IPS DF 6.9 (cell line): ENCODE data around the gene EFNA3.

Experiments used
- DNase-seq: peaks from one replicate; pipeline ENCODE4 v3.0.0-alpha.2; 2013; ENCODE audit warnings: low read depth, low spot score
- H3K27ac ChIP-seq: one replicate; pipeline ENCODE4 v1.5.1; 2013; ENCODE audit warnings: low read length, control low read depth
- H3K27me3 ChIP-seq: 2 replicates; pipeline ENCODE4 v1.6.1; 2013; ENCODE audit warnings: mild to moderate bottlenecking, low read length; ENCODE audit not compliant: control insufficient read depth, insufficient read depth
- H3K36me3 ChIP-seq: 2 replicates; pipeline ENCODE4 v1.6.1; 2013; ENCODE audit warnings: low read length; ENCODE audit not compliant: control insufficient read depth, insufficient read depth
- H3K4me1 ChIP-seq: 2 replicates; pipeline ENCODE4 v1.6.1; 2013; ENCODE audit warnings: low read length; ENCODE audit not compliant: control insufficient read depth, insufficient read depth
- H3K4me3 ChIP-seq: 2 replicates; pipeline ENCODE4 v1.5.1; 2013; ENCODE audit warnings: mild to moderate bottlenecking, low read length
- H3K9me3 ChIP-seq: 2 replicates; pipeline ENCODE4 v1.6.1; 2013; ENCODE audit warnings: low read length, inconsistent platforms; ENCODE audit not compliant: control insufficient read depth, insufficient read depth
- WGBS: extraction: QIAGEN DNeasy Blood & Tissue Kit; methylation state at CpG from one replicate; pipeline ENCODE4 v1.1.7; 2013; ENCODE audit warnings: mixed read lengths, missing lambda C conversion rate; ENCODE audit not compliant: insufficient read length, insufficient coverage; 5-methylcytosine and 5-hydroxymethylcytosine counted together

The EFNA3 gene

GRCh38 chr1:155133799-155134281 lies 55.2 kb downstream of the EFNA3 start:
- Histone ChIP-seq H3K27me3 (no peaks in the 10 kb centered on the region), H3K36me3 (no peaks in the 10 kb centered on the region), H3K4me1 (peaks cover 14% of the 10 kb centered on the region), H3K9me3 (no peaks in the 10 kb centered on the region), H3K27ac (no peak overlapping the region), H3K4me3 (no peak overlapping the region)
- no CpG with 5 or more reads among the region's 7 CpGs for WGBS
- DNase-seq, result no peak

GRCh38 chr1:155134322-155134721 lies 55.7 kb downstream of the EFNA3 start:
- H3K4me1 ChIP-seq, result peaks cover 9% of the 10 kb centered on the region

GRCh38 chr1:155134880-155135414 lies 56.3 kb downstream of the EFNA3 start:
- Histone ChIP-seq H3K36me3 (no peaks in the 10 kb centered on the region), H3K4me1 (peaks cover 5% of the 10 kb centered on the region), H3K9me3 (no peaks in the 10 kb centered on the region), H3K27ac (no peak overlapping the region), H3K27me3 (no peaks in the 10 kb centered on the region), H3K4me3 (peak overlapping the region; percentile 54; the same call in 1 of the 2 replicates)
- WGBS, result no CpG with 5 or more reads among the region's 18 CpGs
- no peak for DNase-seq

More at GRCh38 chr1:155134322-155134721, 55.7 kb downstream of the EFNA3 start:
- H3K4me3 ChIP-seq, result no peak overlapping the region
- no peak overlapping the region for H3K27ac ChIP-seq
- WGBS, result no CpG with 5 or more reads among the region's 1 CpG
- DNase-seq, result no peak
- no peaks in the 10 kb centered on the region for H3K36me3 ChIP-seq
- no peaks in the 10 kb centered on the region for H3K9me3 ChIP-seq
- no peaks in the 10 kb centered on the region for H3K27me3 ChIP-seq

GRCh38 chr1:155135415-155136028 lies 56.9 kb downstream of the EFNA3 start, which contains the start of gene SLC50A1:
TSS of gene SLC50A1 (plus strand) at chr1:155135852. CDS start at chr1:155135912, 60 bp downstream.
- H3K9me3 ChIP-seq, result no peaks in the 10 kb centered on the region
- peak; percentile 87 for DNase-seq
- H3K4me1 ChIP-seq, result peaks cover 3% of the 10 kb centered on the region; the same call in 1 of the 2 replicates
- peak within 1 kb of the TSS; percentile 8 for H3K27ac ChIP-seq
- no peaks in the 10 kb centered on the region for H3K27me3 ChIP-seq
- H3K4me3 ChIP-seq, result peak within 1 kb of the TSS; percentile 76
- no CpG with 5 or more reads among the region's 52 CpGs for WGBS
- H3K36me3 ChIP-seq, result no peaks in the 10 kb centered on the region

GRCh38 chr1:155136748-155137147 lies 58.1 kb downstream of the EFNA3 start:
- DNase-seq, result no peak
- no CpG with 5 or more reads among the region's 6 CpGs for WGBS
- peak overlapping the region; percentile 6; the same call in 1 of the 2 replicates for H3K4me3 ChIP-seq
- no peaks in the 10 kb centered on the region for H3K27me3 ChIP-seq
- no peaks in the 10 kb centered on the region for H3K9me3 ChIP-seq
- H3K36me3 ChIP-seq, result no peaks in the 10 kb centered on the region
- H3K4me1 ChIP-seq, result peaks cover 3% of the 10 kb centered on the region; the same call in 1 of the 2 replicates
- no peak overlapping the region for H3K27ac ChIP-seq
